ENCODE measurements around the gene TSN. TPM values are rescaled to one million over a fixed set of nuclear protein-coding genes. Genes with fewer than 3 reads are reported as not detected.

TSN gene
- total and polyA plus RNA-seq, 10 of the 15 experiments (the other 5 are each of a cell fraction or from before 2014, with no cell fraction given), result 45.6 to 102 (median 59.2) TPM

DNA sequence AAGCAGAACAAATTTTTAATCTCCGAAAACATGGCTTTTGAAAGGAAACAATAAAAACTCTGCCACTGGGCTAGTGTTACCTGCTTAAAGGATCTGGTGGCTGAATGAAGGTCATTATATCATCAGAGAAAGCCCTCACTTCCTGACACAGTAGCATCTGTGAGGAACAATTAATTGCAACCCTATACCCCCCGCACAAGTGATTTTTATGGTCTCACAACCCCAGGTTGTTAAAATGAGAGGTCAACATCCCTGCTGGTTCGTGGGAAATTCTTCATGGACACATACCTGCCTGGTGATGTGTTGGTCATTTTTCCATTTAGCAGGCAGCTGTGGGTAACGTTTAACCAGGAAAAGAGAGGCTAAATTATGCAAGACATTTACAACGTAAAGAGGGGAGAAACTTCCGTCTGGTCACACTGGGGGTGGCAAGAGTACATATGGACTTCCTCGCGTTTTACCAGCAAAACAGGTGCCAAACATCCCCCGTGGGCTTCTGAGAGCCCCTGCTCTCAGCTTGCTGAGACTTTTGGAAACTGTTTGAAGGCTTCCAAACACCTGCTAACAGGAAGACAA lies 48.0 kb upstream of the TSN start:
- no peak for FAIRE-seq

More for the DNA sequence above, 48.0 kb upstream of the TSN start:
- Histone ChIP-seq H3K4me1 (ENCODE audit: control insufficient read depth, insufficient read depth, low read length) (no peaks in the 10 kb centered on the region), H3K4me3 (no peak overlapping the region), H3K27me3 (replicated peaks in 1 of 2; ENCODE audit: control insufficient read depth in 2 of 2, insufficient read depth in 2 of 2, low read length in 1 of 2) (no peaks in the 10 kb centered on the region), H3K9me3 (replicated peaks; ENCODE audit: control insufficient read depth, insufficient read depth, low read length) (no peaks in the 10 kb centered on the region), H3K36me3 (ENCODE audit: control insufficient read depth in 2 of 2, insufficient read depth in 2 of 2, low read length in 1 of 2) (no peaks in the 10 kb centered on the region), H2AFZ (ENCODE audit: control insufficient read depth, low read depth, low read length) (no peak overlapping the region), H4K20me1 (ENCODE audit: control insufficient read depth, insufficient read depth) (no peaks in the 10 kb centered on the region), H3K9ac (ENCODE audit: control insufficient read depth, insufficient read depth, low read length) (no peak overlapping the region), H3K4me2 (ENCODE audit: control insufficient read depth, insufficient read depth) (no peak overlapping the region), H3K79me2 (ENCODE audit: control insufficient read depth, insufficient read depth, low read length) (no peaks in the 10 kb centered on the region), H3K27ac (ENCODE audit: control insufficient read depth, insufficient read depth) (no peak overlapping the region)
- POLR2A ChIA-PET, result interaction anchor here (0.6 to 1.0 kb wide), 2 partner anchors 59 to 265 kb away, joined by 3 to 4 read pairs; no protein-coding TSS in a partner anchor
- in situ Hi-C loops (cut with MboI), result loop anchor here (25.0 kb wide), 1 partner anchor 620 kb away; no protein-coding TSS in a partner anchor
- 39% methylated on average over 9 of the region's 9 CpGs for WGBS (ENCODE audit: insufficient coverage, insufficient replicate concordance, low lambda C conversion rate, missing lambda C conversion rate)
- SMC1A ChIA-PET (ENCODE audit: uncharacterized antibody, unreplicated experiment), result interaction anchor here (0.9 kb wide), 1 partner anchor 12 kb away, joined by 3 read pairs; no protein-coding TSS in a partner anchor
- DNase-seq (ENCODE audit: low read depth, low spot score), result no peak
- ATAC-seq, result no peak
- TF ChIP-seq, protein P1, sequence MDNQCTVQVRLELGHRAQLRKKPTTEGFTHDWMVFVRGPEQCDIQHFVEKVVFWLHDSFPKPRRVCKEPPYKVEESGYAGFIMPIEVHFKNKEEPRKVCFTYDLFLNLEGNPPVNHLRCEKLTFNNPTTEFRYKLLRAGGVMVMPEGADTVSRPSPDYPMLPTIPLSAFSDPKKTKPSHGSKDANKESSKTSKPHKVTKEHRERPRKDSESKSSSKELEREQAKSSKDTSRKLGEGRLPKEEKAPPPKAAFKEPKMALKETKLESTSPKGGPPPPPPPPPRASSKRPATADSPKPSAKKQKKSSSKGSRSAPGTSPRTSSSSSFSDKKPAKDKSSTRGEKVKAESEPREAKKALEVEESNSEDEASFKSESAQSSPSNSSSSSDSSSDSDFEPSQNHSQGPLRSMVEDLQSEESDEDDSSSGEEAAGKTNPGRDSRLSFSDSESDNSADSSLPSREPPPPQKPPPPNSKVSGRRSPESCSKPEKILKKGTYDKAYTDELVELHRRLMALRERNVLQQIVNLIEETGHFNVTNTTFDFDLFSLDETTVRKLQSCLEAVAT (IDR thresholded peaks at IDR 0.05), result no peak
- TF ChIP-seq TCF12 (IDR thresholded peaks at IDR 0.05; ENCODE audit: low read depth, low read length), result no peak
- no peak for TF ChIP-seq FOS (IDR thresholded peaks at IDR 0.05; ENCODE audit: borderline replicate concordance, extremely low read depth, insufficient read length)
- no peak for TF ChIP-seq ATF7 (IDR thresholded peaks at IDR 0.05; ENCODE audit: low read depth)
- no peak for TF ChIP-seq NR2F1 (conservative IDR thresholded peaks at IDR 0.05)
- TF ChIP-seq SUPT20H (IDR thresholded peaks at IDR 0.05; ENCODE audit: borderline replicate concordance, control insufficient read depth, low read depth, low read length), result no peak
- TF ChIP-seq CEBPB (IDR thresholded peaks at IDR 0.05; ENCODE audit: borderline replicate concordance in 1 of 2, low read depth in 2 of 2, low read length in 2 of 2), result no peak
- CTCF ChIA-PET, result interaction anchor here (0.7 kb wide), 2 partner anchors 12 to 102 kb away, joined by 3 read pairs; no protein-coding TSS in a partner anchor
- intact Hi-C loops (cut with micrococcal nuclease; ENCODE audit: unreplicated experiment), result no loop called here
- RAD21 ChIA-PET (ENCODE audit: unreplicated experiment), result interaction anchor here (0.6 to 1.3 kb wide), 2 partner anchors 40 to 176 kb away, joined by 3 read pairs; no protein-coding TSS in a partner anchor
- no TSS peak for BruUV-seq (replicated peaks)
